ENCODE data around the gene ALDOA.

Gene ALDOA

DNA sequence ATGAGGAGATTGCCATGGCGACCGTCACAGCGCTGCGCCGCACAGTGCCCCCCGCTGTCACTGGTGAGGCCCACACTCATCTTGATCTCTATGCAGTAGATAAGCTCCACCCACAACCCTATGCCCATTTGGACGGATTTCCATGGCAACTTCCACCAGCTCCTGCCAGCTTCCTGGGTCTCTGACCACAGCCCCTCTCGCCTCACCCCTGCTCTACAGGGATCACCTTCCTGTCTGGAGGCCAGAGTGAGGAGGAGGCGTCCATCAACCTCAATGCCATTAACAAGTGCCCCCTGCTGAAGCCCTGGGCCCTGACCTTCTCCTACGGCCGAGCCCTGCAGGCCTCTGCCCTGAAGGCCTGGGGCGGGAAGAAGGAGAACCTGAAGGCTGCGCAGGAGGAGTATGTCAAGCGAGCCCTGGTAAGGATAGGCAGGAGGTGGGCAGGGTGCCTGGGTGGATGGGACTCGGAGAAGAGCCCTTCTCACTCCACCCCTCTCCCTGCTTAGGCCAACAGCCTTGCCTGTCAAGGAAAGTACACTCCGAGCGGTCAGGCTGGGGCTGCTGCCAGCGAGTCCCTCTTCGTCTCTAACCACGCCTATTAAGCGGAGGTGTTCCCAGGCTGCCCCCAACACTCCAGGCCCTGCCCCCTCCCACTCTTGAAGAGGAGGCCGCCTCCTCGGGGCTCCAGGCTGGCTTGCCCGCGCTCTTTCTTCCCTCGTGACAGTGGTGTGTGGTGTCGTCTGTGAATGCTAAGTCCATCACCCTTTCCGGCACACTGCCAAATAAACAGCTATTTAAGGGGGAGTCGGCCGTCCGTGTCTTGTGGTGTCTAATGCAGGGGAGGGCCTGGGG lies 4.3 kb downstream of the ALDOA start:
- no peak for DNase-seq (ENCODE audit: low read depth)

DNA sequence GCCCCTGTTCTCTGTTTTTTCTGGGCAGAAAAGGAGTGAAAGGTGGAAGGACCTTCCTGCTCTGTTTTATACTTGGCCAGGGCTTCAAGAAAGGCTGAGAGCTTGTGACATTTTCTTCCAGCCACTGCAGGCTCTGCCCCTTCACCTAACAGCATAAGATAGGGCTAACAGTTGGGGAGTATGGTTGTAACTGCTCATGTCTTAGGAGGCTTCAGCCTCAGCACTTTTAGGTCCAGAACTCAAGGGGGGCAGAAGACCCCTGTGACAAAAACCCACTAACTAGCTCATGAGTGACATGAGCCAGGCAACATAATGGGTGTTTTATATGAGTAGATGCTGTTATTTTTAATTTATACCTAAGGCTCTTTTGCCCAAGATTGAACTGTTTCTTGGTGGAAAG lies 4.9 kb downstream of the ALDOA start:
- no peak for DNase-seq (ENCODE audit: low read depth)

DNA sequence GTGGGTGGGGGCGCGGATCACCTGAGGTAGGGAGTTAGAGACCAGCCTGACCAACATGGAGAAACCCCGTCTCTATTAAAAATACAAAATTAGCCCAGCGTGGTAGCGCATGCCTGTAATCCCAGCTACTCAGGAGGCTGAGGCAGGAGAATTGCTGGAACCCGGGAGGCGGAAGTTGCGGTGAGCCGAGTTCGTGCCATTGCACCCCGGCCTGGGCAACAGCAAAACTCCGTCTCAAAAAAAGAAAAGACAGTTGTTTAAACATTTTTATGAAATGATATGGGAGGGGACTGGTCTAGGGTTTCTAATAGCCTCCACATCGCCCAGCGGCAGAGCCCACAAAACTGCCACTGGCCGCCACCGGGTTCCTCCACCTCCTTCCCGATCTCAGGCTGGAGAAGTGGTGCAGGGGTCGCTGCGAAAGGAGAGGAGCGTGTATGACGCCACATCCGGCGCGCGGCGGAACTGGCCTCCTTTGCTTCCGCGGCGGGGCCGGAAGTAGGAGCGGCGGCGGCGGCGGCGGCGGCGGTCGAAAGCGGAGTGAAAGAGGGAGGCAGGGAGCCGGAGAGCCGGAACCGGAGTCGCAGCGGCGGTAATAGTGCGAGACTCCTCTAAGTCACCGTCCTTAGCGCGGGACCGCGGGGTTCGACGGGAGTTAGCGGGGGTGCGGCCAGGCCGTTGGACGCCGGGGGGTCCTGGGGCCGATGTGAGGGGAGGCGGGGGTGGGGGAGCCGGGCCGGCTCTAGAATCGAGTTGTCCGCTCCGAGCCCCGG lies 10.1 kb downstream of the ALDOA start, which contains the start of gene PPP4C:
Gene PPP4C (plus strand): TSS at position 492 of the 773 bp plus-strand sequence. CDS start 384 bp downstream, outside the sequence.
- peak; percentile 89 for DNase-seq (ENCODE audit: low read depth)

DNA sequence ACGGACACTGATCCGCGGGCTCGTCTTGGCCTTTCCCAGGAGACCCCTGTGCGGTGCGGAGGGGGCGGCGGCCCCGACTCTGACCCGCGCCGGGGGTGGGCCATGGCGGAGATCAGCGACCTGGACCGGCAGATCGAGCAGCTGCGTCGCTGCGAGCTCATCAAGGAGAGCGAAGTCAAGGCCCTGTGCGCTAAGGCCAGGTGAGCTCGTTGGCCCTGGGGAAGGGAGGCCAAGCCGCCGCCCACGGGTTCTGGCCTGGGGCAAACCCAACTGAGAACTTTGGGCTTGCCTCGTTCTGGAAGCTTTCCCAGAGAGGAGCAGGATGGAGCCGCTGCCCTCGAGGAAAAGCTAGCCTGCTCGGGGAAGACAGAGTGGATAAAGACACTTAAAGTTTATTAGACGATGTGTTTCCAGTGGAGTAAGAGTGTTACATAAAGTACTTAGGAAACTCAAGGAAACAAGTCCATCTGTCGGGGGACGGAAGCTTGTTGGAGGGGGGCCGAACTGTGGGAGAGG lies 10.8 kb downstream of the ALDOA start:
- DNase-seq (ENCODE audit: low read depth) = no peak

DNA sequence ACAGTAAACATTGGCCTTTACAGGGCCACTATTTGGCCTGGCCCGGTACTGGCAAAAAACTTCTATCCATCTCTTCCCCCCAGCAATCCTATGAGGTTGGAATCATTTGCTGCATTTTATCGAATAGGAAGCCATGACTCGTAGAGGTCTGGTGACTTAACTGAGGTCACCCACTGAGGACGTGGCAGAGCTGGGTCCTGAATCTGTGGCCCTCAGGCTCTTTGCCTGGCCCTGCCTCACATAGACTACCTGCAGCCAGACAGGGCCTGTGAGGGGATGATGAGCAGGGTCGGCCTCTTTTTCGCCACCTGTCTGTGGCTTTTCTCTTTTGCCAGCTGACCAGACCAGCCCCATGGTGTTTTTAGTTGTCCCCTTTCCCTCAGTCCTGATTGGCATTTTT lies 12.1 kb downstream of the ALDOA start:
- no peak for DNase-seq (ENCODE audit: low read depth)

DNA sequence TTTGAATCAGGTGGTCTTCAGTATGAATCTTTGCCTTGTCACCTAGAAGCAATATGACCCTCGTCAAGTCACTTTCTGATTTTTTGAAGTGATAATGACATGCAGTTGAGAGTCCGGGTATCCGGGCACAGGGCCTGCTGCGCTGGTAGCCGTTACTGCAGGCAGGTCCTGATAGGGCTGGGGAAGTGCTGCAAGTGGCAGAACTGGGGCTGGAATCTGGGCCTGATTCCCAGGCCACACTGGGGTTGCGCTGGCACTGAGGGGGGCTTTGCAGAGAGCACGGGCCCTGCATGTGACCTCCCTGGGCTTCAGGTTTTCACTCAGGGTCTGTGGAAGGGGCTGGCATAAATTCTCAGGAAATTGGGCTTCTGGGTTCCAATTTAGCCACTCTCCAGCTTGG lies 13.2 kb downstream of the ALDOA start:
- DNase-seq (ENCODE audit: low read depth) = no peak

DNA sequence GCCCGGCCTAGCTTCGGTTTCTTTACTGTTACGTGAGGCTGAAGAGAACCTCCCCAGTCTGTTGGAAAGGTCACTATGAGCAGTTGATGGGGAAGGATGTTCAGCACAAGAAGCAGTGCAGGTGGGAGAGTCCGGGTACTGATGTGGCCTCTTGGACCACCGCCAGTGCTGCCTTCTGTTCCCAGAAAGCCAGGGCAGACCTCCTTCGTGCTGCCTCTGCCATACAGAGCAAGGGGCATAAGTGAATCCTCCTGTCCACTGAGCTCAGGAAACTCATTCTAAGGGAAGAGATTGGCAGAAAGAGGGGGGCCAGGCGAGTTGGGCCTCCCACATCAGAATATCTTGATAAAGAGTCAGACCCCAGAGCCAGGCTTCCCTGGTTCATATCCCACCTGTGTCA lies 13.9 kb downstream of the ALDOA start:
- DNase-seq (ENCODE audit: low read depth) = no peak

DNA sequence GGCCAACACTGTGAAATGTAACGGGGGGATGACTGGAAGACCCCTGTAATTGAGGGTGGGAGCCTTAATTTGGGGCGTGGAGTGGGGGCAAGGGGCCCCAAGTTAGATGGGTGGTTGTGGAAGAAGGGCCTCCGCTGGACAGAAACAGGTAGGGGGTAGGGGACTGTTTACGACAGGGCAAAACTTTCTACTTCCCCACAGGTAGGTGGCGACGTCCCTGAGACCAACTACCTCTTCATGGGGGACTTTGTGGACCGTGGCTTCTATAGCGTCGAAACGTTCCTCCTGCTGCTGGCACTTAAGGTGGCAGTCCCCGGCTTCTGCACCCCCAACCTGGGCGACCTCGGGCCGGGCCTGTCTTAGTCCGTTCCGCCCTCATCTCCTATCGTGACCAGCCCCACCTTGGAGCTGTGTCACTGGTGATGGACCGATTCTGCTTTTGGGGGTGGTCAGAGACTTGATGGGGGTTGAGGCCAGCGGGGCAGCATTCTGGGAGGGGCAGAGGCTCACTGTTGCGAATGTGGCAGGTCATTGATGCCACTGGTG lies 17.1 kb downstream of the ALDOA start:
- no peak for DNase-seq (ENCODE audit: low read depth)

DNA sequence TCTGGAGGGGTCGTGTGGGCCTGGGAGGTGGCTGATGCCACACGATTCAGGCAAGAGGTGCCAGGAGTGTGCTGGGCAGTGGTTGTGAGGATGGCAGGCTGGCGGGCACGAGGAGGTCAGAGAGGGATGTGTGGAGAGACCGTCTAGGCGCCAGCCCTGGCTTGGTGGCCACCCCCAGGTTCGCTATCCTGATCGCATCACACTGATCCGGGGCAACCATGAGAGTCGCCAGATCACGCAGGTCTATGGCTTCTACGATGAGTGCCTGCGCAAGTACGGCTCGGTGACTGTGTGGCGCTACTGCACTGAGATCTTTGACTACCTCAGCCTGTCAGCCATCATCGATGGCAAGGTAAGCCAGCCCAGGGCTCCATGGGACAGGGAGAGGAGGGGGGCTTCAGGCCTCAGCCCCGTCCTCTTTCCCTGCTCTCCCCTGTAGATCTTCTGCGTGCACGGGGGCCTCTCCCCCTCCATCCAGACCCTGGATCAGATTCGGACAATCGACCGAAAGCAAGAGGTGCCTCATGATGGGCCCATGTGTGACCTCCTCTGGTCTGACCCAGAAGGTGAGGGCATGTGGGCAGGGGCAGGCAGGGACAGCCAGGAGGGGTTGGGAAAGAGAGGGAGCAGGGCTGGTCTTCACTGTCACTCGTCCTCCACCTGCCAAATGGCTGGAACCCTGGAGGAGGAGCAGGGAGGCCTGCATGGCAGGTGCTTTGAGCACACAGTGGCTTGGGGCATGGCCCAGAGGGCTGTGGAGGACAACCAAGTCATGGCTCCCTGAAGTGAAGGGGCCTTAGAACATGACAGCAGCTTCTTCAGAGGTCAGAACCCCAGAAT lies 17.9 kb downstream of the ALDOA start:
- no peak for DNase-seq (ENCODE audit: low read depth)

DNA sequence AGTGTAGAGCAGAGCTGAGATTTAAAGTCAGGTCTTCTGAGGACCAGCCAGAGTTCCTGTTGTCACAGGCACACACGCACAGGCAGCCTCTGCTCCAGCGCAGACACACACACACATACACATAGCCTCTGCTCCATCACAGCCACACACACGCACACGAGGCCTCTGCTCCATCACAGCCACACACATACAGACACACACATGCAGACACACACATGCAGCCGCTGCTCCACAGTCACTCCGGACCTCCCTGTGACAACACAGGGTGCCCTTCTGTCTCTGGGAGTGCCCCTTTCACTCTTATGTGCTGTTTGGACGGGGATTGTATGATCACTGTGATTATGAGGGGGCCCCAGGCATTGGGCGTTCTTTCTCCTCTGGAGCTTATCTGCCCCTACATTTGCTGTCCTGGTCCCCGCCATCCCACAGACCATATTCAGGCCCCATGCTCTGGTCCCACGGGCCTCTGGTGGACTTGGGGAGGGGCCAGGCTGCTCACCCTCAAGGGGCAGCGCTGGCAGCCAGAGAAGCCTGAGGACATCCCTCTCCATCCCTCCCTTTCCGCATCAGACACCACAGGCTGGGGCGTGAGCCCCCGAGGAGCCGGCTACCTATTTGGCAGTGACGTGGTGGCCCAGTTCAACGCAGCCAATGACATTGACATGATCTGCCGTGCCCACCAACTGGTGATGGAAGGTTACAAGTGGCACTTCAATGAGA lies 18.7 kb downstream of the ALDOA start:
- no peak for DNase-seq (ENCODE audit: low read depth)

DNA sequence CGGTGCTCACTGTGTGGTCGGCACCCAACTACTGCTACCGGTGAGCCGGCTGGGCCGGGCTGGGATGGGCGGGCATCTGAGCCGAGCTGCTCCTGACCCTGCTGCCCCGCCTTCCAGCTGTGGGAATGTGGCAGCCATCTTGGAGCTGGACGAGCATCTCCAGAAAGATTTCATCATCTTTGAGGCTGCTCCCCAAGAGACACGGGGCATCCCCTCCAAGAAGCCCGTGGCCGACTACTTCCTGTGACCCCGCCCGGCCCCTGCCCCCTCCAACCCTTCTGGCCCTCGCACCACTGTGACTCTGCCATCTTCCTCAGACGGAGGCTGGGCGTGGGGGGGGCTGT lies 19.2 kb downstream of the ALDOA start:
- no peak for DNase-seq (ENCODE audit: low read depth)

DNA sequence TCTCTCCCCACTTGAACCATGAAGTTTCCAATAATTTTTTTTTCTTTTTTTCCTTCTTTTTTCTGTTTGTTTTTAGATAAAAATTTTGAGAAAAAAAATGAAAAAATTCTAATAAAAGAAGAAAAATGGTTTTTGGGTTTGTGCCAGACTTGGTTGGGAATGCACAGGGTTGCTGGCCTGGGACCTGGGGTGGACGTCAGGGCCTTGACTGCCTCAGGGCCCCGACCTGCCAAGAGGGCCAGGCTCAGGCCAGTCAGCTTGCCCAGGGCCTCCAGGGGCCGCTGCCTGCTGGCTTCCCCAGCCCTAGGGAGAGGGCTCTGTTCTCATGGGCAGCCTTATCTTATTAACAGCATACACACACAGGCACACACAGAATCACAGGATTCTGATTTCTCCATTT lies 19.7 kb downstream of the ALDOA start:
- no peak for DNase-seq (ENCODE audit: low read depth)

DNA sequence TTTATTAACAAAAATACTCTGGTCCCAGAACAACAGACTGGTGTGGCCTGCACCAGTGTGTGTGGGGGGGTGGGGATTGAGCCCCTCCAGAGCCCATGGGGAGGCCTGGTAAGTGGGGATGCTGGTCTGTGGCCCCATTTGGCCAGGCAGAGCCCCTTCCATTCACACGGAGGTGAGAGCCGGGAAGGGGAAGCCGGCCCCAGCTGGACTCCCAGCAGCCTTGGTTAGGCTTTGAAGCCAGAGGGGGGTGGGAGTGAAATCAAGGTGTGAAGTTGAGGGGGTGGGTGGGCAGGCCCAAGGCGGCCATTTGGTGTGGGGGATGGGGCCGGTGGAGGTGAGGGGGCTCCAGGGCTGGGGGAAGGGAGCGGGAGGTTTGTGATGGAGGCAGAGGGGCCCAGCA lies 20.3 kb downstream of the ALDOA start:
- DNase-seq (ENCODE audit: low read depth) = no peak

DNA sequence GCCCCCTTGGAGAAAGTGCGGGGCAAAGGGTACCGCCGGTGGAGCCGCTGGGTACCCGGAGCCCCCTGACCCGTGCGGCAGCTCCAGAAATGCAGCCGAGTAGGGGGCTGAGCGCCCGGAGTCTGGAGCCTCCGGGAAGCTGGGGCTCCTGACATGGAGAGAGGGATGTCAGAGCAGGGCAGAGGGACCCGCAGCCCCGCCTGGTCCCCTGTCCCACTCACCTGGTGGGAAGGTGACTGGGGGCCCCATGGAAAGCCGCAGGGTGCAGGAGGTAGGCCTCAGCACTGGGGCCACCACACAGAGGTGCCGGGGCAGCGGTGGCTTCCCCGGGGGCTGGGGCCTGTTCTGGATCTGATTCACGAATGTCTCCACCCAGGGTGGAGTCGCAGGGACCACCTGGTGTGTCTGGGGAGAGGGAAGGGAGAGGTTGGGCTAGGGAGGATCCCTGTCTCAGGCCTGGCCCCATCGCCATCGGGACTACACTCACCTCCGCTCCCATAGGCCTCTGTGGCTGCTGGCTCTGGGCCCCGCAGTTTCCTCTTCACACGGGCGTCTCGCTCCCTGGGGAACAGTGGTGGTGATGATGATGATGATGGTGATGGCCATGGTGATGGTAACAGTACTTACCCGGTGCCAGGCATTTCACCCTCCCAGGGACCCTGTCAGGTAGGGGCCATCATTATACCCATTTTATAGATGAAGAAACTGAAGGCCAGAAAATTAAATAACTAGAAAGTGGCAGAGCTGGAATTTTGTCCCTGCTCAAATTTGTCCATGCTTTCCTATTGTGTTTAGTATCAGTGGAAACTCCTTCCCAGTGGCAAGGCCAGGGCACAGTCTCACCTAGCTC lies 21.0 kb downstream of the ALDOA start:
- no peak for DNase-seq (ENCODE audit: low read depth)

DNA sequence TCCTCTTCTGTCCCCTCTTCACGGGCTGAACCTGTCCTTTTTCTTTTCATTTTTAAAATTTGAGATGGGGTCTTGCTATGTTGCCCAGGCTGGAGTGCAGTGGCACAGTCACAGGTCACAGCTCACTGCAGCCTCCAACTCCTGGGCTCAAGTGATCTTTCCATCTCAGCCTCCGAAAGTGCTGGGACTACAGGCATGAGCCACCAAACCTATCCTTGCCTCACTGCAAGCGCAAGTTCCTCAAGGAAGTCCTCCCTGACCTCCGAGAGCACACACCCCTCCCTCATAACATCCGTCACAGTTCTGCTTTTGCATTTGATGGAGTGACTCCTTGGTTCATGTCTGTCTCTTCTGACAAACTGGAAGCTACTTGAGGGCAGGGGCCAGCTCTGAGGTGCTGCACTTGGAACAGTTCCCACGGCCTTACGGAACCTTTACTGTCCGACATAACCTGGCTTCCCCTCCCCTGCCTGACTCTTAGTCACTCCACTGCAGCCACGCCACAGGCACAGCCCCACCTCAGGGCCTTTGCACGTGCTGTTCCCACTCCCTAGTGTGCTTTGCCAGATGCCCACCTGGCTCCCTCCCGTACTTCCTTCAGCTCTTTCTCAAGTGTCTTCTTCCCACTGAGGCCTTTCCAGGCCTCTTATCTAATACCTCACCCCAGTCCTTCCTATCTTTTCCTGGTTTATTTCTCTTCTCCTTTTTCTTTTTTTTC lies 21.8 kb downstream of the ALDOA start:
- DNase-seq (ENCODE audit: low read depth) = no peak

DNA sequence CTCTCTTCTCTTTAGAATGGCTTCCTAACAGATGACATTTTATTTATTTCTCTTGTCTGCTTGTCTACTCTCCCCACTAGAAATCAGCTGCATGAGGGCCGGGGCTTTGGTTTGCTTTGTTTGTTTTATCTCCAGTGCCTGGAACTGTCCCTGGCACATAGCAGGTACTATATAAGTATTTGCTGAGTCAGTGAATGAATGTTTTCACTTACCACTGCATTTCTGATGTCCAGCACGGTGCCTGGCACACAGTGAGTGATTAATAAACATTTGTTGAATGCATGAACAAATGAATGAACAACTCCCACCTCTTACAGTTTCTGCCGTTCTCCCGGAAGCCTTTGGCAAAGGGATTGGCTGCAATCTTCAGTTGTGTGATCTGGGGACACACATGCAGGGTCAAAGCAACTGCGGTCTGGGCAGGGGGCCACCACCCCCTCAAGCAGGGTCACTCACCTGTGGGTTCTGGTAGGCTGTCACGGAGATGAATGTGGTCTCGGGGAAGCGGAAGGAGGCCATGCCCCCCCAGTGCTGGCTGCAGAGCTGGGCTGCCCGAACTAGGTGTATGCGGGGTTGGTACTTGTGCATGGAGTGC lies 22.8 kb downstream of the ALDOA start:
- DNase-seq (ENCODE audit: low read depth) = no peak

DNA sequence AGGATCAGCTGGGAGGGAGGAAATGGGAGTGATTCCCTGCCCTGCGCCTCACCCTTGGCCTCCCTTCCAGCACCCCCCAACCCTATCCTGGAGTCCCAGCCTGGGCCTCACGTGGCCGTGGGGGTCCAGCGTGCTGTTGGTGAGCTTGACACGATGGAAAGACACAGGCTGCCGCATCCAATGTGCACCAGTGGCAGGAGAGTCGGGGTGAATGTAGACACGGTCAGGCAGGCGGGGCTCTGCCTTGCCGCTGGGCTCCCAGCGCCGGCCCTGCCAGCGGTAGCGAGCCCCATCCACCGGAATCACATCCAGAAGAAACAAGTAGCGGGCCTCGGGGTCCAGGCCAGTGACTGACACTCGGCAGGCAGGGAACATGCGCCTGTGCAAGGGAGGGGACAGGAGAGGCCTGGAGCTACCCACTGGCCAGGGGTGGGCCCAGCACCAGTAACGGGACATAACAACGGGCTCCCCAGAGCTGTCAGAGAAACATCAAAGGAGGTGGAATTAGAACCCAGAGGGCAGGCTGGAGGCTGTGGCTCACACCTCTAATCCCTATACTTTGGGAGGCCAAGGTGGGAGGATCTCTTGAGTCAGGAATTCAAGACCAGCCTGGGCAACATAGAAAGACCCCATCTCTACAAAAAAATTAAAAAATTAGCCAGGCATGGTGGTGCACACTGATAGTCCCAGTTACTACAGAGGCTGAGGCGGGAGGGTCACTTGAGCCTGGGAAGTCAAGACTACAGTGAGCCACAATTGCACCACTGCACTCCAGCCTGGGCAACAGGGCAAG lies 23.5 kb downstream of the ALDOA start:
- no peak for DNase-seq (ENCODE audit: low read depth)

DNA sequence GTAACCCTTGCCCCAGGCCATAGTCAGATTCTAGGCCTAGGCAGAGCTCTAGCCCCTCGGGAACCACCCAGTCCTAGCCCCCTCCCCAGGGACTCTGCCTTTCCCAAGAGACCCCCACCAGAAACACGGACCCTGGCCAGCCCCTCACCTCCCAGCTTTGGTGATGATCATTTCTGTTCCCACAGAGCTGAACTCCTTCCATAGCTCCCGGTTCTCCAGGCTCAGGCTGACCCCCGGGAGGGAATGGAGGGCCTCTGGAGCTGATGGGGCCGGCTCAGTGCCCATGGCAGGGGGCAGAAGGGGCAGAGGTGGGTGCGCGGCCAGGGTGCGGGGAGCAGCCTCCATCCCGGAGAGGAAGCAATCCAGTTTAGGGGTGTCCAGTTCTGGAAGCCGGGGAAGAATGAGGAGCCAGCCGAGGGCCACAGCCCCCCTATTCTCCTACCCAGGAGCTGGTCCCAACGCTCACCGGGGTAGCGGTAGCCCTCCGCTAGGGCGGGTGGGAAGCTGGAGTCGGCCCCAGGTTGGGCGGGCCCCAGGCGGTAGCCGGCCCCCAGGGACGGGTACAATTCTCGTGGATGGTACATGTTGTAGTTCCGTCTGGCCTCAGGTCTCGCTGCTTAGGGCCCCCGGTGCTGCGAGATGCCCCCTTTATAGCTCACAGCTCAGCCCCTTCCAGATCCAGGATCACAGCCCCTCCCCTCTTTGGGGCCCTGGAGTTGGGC lies 25.2 kb downstream of the ALDOA start:
- DNase-seq (ENCODE audit: low read depth) = no peak

Data from iris pigment epithelial cell (primary cell).